ENCODE data around the gene S100A16.
"Not testable (repeated sequence)": the region's sequence is repeated elsewhere in the genome, so short reads cannot be mapped to it uniquely, and the experiment has no call there.

Gene S100A16

DNA sequence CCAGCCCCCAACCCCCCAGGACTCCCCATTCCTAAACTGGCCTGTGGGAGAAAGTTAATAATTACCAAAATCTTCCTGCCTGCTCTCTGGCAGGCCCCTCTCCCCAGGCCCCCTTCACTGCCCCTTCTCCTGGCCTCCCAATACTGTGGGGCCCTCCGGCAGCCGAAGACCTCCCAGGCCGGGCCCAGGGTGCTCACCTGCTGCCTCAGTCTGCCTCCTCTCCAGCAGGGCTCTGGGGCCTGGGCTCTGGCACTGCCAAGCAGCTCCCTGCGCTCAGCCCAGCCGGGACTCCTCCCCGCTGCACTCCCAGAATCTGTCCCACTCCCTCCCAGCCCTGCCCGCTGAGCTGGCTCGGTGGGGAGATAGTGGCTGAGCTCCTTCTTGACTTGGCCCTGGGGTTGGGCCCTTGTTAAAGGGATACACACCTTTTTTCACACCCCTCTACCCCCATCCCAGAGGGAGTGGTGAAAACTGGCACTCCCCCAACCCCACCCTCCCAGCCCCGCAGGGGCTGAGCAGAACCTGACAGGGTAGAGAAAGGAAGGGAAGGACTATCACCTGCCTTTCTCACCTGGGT lies at the start of gene S100A16:
Gene S100A16 (minus strand): TSS at position 383 of the 577 bp plus-strand sequence. CDS start 4,986 bp downstream, outside the sequence.
- in situ Hi-C loops (cut with MboI; ENCODE audit: low sequenced_read_pairs) = no loop called here

- in situ Hi-C loops (cut with MboI; ENCODE audit: low sequenced_read_pairs) = loop anchor here (25.0 kb wide), 1 partner anchor 325 kb away; the partner anchor contains the start of genes JTB, RAB13 and RPS27
These were observed 49.3 kb upstream of the S100A16 start for GRCh38 chr1:153662269-153662668.

DNA sequence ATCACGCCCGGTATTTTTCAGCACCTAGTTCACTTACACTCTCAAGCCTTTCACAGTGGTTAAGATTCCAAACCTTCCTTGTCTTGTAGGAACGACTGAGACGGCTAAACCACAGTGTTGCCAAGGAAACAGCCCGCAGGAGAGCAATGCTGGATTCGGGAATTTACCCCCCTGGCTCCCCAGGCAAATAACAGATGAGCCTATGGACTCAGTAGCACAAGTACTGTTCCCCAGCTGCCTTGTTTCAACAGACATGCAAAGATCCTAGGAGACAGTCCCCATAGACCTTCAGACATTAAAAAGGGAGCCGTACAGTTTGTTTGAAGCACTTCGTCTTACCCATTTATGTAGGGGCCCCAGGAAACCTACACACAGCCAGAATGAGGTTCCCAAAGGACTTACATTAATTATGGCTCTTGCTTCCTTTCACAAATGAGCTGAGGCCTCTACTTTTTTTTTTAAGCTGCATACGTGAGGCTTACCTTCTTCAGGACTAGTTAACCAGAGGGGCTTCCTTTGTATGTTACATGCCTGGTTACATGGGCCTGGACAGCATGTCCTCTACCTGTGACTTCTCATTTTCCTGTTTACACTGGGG lies 48.3 kb upstream of the S100A16 start:
- in situ Hi-C loops (cut with MboI; ENCODE audit: low sequenced_read_pairs) = loop anchor here (25.0 kb wide), 1 partner anchor 326 kb away; the partner anchor contains the start of genes JTB, RAB13 and RPS27

DNA sequence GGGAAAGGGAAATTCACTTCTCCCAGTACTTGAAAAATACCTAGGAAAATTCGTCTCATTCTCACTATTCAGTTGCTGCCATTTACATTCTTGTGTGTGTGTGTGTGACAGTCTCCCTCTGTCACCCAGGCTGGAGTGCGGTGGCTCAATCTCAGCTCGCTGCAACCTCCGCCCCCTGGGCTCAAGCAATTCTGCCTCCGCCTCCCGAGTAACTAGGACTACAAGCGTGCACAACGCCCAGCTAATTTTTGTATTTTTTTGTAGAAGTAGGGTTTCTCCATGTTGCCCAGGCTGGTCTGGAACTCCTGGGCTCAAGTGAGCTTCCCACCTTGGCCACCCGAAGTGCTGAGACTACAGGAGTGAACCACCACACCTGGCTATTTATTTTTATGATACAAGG lies 46.7 kb upstream of the S100A16 start:
- in situ Hi-C loops (cut with MboI; ENCODE audit: low sequenced_read_pairs) = loop anchor here (25.0 kb wide), 1 partner anchor 328 kb away; the partner anchor contains the start of genes JTB, RAB13 and RPS27

DNA sequence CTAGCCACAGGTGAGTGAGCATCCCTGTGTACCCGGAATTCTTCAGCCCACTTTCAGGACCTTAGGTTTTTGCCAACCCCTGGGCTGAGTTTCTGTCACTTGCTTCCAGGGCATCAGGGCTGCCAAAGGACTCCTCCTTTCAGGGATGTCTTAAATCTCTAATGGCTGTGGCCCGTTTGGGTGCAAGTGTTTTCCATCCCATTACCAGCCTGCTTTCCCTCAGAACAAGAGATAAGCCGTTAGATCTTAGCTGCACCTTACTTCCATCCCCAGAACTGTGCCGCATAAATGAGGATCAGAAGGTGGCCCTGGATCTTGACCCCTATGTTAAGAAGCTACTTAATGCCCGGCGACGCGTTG lies 46.2 kb upstream of the S100A16 start:
- in situ Hi-C loops (cut with MboI; ENCODE audit: low sequenced_read_pairs) = loop anchor here (25.0 kb wide), 1 partner anchor 328 kb away; the partner anchor contains the start of genes JTB, RAB13 and RPS27

DNA sequence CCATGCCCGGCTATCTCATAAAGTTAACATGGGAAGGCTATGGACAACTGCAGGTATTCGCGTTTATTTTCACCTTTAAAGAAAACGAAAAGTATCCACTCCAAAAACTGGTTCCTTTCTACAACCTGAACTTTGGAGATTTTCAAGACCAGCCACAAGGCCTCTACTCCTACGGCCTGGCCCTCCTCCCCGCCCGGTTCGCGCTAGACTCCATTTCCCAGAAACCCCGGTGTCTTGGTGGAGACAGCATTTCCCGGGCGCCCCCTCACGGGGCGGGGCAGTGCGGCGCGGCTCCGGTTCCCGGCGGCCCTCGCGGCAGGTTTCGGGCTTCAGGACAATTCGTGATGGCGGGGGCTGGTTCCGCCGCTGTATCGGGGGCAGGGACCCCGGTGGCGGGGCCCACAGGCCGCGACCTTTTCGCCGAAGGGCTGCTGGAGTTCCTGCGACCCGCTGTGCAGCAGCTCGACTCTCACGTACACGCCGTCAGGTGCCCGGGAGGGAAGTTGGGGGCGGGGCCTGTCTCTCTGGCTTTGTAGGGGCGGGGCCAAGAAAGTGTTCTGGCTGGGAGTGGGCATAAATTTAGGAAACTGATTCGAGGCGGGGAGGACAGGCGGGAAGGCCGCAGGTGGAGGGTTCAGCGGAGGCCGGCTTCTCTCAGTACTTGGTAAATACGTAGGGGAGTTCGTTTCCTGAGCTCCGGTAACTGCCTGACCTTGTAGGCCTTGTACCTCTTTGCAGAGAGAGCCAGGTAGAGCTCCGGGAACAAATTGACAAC lies 45.6 kb upstream of the S100A16 start, which contains the start of gene SNAPIN:
Gene SNAPIN (plus strand): TSS at position 304 of the 775 bp plus-strand sequence. CDS start 41 bp downstream, at position 345.
- in situ Hi-C loops (cut with MboI; ENCODE audit: low sequenced_read_pairs) = loop anchor here (25.0 kb wide), 1 partner anchor 329 kb away; the partner anchor contains the start of genes JTB, RAB13 and RPS27

DNA sequence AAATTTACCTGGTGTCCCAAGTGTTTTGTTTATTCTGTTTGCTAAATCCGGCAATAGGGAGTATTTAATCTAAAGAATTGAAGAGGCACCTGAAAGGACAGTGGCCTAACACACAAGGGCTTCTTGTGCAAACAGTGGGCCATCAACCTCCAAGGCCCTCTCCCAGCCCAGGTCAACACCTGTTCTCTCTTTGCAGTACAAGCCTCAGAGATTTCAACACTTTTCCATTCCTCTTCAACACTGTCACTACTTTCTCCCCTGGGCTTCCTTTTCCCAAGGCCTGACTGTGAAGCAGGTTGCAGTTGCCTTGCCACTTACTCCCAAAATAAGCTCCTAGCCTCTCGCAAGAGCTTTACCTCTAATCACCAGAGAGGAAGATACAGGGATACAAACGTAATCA lies 42.4 kb upstream of the S100A16 start:
- in situ Hi-C loops (cut with MboI; ENCODE audit: low sequenced_read_pairs) = loop anchor here (25.0 kb wide), 1 partner anchor 332 kb away; the partner anchor contains the start of genes JTB, RAB13 and RPS27

DNA sequence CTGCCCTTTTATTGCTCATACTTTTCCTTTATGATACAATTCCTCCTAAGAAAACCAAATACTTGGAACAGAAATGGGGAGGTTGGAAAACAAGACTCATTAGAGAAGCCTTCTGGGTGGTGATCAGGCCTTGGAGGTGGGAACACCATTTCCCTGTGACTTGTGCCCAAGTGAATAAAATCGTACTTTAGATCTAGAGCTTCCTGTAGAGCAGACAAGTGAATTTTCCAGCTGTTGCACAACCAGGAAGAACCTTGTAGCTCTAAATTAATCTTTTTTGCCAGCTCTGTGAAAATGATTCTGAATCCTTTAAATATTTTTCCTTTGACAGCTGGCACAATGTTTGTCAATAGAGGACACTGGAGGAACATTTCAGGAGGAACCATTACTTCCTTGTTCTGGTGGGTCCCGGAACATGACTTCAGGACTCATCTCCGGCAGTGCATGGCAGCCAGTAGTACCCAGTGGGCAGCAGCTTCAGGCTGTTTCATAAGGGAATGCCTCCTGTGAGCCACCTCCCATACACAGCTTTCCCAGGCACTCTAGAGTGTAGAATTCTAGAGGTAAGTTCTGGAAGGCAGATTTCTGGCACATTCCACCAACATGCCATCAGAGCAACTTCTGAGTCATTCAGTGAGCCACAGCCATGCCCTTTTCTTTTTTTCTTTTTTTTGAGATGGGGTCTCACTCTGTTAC lies 40.0 kb upstream of the S100A16 start:
- in situ Hi-C loops (cut with MboI; ENCODE audit: low sequenced_read_pairs) = loop anchor here (25.0 kb wide), 1 partner anchor 334 kb away; the partner anchor contains the start of genes JTB, RAB13 and RPS27

DNA sequence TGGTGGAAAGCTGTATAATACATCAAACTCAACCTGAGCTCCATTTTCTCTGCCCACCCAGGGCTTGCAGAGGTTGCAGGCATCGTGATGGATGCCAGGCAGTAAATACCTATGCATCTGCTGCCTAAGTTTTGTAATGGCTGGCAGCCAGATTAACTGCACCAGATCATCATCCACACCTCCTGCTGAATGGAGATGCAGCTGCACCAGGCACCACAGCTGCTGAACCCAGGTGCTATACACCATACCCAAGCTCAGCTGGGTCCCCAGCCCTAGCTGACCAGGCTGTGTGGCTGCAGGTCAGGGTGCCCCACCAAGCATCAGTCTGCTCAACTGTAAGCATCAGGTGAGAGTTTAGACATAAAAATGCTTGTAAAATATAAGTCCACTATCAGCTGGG lies 38.8 kb upstream of the S100A16 start:
- in situ Hi-C loops (cut with MboI; ENCODE audit: low sequenced_read_pairs) = loop anchor here (25.0 kb wide), 1 partner anchor 336 kb away; the partner anchor contains the start of genes JTB, RAB13 and RPS27

GRCh38 chr1:153649863-153650235 lies 36.9 kb upstream of the S100A16 start:
- in situ Hi-C loops (cut with MboI; ENCODE audit: low sequenced_read_pairs) = loop anchor here (25.0 kb wide), 1 partner anchor 337 kb away; the partner anchor contains the start of genes JTB, RAB13 and RPS27

- in situ Hi-C loops (cut with MboI; ENCODE audit: low sequenced_read_pairs) = no loop called here
These were observed 36.4 kb upstream of the S100A16 start for GRCh38 chr1:153649137-153649862.

- in situ Hi-C loops (cut with MboI; ENCODE audit: low sequenced_read_pairs) = no loop called here
These were observed 35.2 kb upstream of the S100A16 start for GRCh38 chr1:153648000-153648643.

GRCh38 chr1:153647346-153647714 lies 34.4 kb upstream of the S100A16 start:
- in situ Hi-C loops (cut with MboI; ENCODE audit: low sequenced_read_pairs) = no loop called here

- in situ Hi-C loops (cut with MboI; ENCODE audit: low sequenced_read_pairs) = no loop called here
These were observed 33.9 kb upstream of the S100A16 start for GRCh38 chr1:153646672-153647345.

DNA sequence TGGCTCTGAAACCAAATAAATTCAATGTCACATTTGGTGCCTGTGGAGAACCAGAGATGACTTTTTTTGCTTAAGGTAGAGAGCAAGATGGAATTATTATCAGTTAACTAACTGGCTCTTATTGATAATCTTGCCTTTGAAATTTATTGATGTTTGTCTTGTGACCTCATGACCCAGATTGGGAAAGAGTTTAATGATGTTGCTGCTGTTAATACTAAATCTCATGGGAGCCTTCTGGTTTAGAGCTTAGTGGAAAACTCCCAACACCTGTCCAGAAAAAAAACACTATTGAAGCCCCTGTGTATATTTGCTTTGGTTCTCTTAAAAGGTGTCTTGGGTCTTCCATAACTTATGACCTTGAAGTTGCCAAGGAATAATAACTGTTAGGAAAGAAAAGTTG lies 30.9 kb upstream of the S100A16 start:
- in situ Hi-C loops (cut with MboI; ENCODE audit: low sequenced_read_pairs) = no loop called here

DNA sequence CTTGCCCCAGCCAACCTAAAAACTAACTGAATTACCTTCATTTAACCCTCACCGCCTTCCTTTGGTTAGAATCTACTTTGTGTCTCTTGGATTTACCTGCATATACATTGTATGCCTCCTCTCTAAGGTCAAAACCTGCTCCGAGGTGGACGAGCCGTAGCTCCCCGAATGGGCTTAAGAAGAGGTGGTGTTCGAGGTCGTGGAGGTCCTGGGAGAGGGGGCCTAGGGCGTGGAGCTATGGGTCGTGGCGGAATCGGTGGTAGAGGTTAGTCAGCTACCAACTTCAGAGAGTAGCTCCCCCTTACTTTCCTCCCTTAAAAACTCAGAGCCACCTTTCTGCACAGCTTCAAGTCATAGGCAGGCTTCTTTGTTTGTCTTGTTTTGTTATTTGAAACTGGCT lies 30.2 kb upstream of the S100A16 start:
- in situ Hi-C loops (cut with MboI; ENCODE audit: low sequenced_read_pairs) = no loop called here

- in situ Hi-C loops (cut with MboI; ENCODE audit: low sequenced_read_pairs) = no loop called here
These were observed 29.2 kb upstream of the S100A16 start for GRCh38 chr1:153642161-153642560.

DNA sequence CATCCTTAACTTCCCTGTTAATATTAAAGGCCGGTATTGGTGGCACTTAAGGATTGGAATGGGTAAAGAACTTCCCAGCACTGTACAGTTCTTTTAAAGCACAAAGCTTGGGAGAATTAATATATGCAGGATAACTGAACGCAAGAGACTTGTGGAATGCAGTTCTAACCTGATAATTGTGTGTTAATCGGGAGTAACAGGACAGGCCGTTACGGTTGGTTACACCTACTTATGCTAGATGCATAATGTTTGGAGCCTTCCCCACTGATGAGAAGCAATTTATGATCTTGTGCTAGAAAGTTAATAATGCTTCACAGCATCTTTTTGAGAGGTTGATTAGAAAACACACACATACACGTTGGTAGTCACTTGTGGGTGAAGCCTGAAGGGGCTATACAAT lies 27.9 kb upstream of the S100A16 start:
- in situ Hi-C loops (cut with MboI; ENCODE audit: low sequenced_read_pairs) = no loop called here

- in situ Hi-C loops (cut with MboI; ENCODE audit: low sequenced_read_pairs) = not testable (repeated sequence)
These were observed 27.3 kb upstream of the S100A16 start for GRCh38 chr1:153640213-153640612.
